Adrenal gland (tissue), 5 donors: ENCODE results near the gene SYT3.

Experiments
- POLR2A ChIP-seq, 2 donors: fragments of 450-650 bp; IDR thresholded peaks; one replicate each; pipeline ENCODE4 v1.6.1; 2017; ENCODE audit warnings: antibody characterized with exemption in 2 of 2, mild to moderate bottlenecking in 2 of 2, moderate library complexity in 1 of 2
- TF ChIP-seq, protein P1 (sequence below), 6 experiments: fragments of 450-650 bp in 4 of 6; fragments of 200-600 bp in 2 of 6; sonication (generic) in 1 of 6; IDR thresholded peaks; 1 replicate in 5 of 6; 2 replicates in 1 of 6; pipeline versions ENCODE4 v1.5.1 to v1.8.0; 2016 to 2021; ENCODE audit warnings: antibody characterized with exemption in 6 of 6, mild to moderate bottlenecking in 2 of 6, moderate library complexity in 1 of 6
- donor health status: DM: no; HTN: no; CAD: no.

- TF ChIP-seq POLR2A (IDR thresholded peaks at IDR 0.05), result no peak
- TF ChIP-seq, protein P1, sequence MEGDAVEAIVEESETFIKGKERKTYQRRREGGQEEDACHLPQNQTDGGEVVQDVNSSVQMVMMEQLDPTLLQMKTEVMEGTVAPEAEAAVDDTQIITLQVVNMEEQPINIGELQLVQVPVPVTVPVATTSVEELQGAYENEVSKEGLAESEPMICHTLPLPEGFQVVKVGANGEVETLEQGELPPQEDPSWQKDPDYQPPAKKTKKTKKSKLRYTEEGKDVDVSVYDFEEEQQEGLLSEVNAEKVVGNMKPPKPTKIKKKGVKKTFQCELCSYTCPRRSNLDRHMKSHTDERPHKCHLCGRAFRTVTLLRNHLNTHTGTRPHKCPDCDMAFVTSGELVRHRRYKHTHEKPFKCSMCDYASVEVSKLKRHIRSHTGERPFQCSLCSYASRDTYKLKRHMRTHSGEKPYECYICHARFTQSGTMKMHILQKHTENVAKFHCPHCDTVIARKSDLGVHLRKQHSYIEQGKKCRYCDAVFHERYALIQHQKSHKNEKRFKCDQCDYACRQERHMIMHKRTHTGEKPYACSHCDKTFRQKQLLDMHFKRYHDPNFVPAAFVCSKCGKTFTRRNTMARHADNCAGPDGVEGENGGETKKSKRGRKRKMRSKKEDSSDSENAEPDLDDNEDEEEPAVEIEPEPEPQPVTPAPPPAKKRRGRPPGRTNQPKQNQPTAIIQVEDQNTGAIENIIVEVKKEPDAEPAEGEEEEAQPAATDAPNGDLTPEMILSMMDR (IDR thresholded peaks at IDR 0.05), result no peak
These were observed 5.7 kb downstream of the SYT3 start for GRCh38 chr19:50633973-50634372.
